Inferior parietal cortex (tissue), 1 donor: ENCODE data around the gene PHACTR3.

Experiments used
- DNase-seq: peaks from one replicate; pipeline ENCODE4 v3.0.0-alpha.2; 2016; ENCODE audit errors: extremely low spot score

Gene PHACTR3

GRCh38 chr20:59574308-59574707 is 30.0 kb upstream of the PHACTR3 start:
- DNase-seq: no peak

DNA sequence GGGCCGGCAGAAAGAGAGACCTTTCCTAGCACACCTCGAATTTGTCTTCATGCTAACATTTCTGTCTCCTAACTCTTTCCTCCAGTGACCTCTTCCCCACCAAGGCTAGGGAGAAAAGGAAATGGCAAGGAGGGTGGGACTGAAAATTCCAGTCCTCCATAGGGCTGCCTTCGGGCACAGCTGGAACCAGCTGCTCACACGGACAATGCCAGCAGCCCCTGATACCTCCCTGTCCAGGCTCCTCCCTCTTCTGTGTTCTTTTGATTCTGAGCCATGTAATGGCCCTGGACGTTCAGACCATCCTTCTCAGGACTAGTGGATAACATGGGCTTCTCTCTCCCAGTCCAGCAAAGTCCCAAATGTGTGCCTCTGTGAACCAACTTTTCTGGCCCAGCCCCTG is 29.1 kb upstream of the PHACTR3 start:
- DNase-seq: no peak

DNA sequence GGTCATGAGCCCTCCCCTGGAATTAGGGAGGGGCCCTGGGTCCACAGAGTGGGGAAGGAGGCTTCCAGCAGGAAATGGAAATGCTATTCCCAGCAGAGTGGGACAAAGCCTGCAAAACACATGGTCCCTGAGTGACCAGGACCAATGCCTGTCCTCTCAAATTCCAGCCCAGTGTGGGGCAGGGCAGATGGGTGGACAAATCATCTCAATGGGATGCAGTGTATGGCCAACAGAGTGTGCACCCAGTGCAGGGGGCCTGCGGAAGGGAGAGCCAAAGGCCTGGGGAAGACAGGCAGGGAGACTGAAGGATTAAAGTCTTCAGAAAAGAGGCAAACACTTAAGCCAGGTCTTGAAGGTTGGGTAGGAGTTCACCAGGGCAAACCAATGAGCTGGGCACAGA is 28.7 kb upstream of the PHACTR3 start:
- no peak for DNase-seq

- no peak for DNase-seq
Observed at GRCh38 chr20:59576216-59576953, 28.0 kb upstream of the PHACTR3 start.

GRCh38 chr20:59577037-59577808 is 27.1 kb upstream of the PHACTR3 start:
- no peak for DNase-seq

- no peak for DNase-seq
Observed at GRCh38 chr20:59577809-59578435, 26.4 kb upstream of the PHACTR3 start.

DNA sequence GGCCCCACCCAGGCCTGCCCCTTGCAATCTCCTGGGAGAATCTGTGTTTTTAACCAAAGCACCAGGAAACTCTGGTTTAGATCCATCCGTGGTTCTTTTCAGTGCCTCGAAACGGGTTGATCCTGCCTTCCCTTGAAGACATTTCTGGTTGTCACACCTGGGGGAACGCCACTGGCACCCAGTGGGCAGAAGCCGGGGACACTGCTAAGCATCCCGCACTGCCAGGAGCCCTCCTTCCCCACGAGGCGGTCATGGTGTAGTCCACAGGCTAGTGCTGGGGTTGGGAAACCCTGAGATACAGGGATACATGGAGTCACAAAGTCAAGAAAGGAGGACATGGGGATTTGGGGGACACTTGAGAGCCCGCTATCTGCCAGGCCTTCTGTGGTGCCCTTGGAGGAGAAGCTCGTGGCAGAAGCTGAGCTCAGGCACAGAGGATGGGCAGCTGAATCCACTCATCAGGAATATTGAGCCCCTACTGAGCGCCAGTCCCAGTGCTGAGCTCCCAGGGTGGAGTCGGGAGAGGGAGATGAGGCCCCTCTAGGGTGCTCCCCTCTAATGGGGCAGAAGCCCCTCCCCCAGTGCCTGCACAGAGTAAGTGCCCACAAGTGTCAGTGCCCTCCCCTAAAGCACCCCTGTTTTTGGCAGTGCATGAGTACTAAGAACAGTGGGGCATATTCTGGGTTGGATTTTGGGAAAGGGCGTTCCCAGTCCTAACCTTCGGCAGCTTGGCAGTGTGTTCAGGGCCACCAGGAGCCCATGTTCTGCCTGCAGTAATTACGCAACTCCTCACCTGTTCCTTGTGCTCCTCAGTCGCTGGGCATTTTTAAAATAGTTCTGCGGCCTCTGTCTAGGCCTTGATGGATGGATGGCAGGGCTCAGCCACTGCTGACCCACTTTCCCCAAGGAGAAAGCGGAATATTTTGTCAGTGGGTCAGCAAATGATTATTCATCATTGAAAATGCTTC is 25.6 kb upstream of the PHACTR3 start:
- DNase-seq: no peak

DNA sequence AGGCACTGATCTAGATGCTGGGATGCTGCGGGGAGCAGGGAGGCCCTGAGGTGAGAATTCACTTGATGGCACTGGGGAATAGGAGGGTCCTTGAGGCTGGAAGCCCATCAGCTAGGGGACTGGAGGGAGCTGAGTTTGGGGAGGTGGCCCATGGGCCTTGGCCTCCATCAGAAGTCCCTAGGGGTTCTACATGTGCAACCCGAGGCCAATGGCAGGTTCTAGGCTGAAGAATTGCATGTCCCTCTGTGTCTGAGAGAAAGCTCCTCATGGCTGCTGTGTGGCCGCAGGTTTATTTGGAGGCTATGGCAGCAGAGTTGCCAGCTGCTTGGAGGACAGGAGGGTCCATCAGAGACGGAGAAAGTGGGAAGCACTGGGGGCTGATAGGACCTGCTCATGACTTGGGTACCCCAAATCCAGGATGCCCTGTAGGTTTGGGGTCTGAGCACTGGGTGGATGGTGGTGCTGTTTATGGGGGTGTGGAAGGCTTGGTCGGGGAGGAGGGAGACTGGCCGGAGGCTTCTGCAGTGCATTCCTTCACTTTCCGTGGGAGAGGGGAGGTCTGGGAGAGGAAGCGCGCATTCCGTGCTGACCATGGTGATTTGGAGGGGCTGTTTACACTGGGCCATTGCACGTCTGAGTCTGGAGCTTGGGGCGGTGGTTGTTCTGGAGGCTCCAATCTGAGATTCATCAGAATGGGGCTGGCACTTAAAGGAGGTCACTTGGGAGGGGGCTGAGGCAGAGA is 24.8 kb upstream of the PHACTR3 start:
- DNase-seq: no peak

GRCh38 chr20:59580146-59580946 is 24.0 kb upstream of the PHACTR3 start:
- no peak for DNase-seq

DNA sequence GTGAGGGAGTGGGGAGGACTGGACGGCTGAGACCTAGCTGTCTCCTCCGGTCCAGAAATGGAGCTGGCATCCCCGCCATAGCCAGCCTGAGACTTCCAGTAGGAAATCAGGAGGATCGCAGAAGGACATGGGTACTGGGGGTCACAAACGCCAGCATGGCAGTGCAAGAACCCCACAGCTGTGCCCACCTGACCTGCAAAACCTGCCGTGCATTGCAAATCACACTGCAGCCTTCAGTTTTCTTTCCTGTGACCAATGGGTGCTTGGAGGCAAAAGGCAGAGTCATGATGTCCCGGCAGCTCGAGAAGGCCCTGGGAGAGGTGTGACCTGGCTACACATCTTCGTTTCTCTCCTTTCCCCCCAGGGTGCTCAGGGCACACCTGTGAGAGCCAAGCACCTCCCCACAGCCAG is 23.3 kb upstream of the PHACTR3 start:
- DNase-seq: no peak

DNA sequence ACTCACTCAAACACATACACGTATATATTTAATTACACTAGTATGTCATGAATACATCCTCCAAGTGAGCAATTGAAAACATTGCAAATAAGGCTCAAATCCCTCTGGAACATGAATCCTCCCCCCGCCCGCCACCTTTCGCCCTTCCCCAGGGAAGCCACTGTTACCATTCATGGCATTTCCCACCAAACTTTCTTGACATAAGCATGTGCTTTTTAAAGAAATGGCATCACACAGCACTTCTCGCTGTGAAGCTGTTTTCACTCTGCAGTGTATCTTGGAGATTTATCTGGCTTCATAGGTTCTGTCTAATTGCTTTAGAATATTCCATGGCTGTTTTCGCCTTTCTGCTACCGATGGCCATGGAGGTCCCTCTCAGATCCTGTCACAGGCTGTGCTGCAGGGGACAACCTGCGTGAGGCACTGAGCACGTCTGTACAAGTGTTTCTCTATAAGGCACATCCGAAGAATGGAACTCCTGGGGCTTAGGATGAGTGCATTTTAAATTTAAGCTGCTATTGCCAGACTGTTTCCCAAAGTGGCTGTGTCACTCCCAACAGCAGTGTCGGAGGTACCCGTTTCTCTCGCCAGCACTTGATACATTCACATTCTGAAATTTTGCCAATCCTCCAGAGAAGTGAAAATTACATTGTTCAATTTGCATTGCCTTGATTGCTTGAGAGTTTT is 22.2 kb upstream of the PHACTR3 start:
- DNase-seq: no peak

GRCh38 chr20:59583428-59584277 is 20.7 kb upstream of the PHACTR3 start:
- no peak for DNase-seq

- no peak for DNase-seq
Observed at GRCh38 chr20:59584278-59584925, 19.9 kb upstream of the PHACTR3 start.

- no peak for DNase-seq
Observed at GRCh38 chr20:59585714-59586409, 18.5 kb upstream of the PHACTR3 start.

DNA sequence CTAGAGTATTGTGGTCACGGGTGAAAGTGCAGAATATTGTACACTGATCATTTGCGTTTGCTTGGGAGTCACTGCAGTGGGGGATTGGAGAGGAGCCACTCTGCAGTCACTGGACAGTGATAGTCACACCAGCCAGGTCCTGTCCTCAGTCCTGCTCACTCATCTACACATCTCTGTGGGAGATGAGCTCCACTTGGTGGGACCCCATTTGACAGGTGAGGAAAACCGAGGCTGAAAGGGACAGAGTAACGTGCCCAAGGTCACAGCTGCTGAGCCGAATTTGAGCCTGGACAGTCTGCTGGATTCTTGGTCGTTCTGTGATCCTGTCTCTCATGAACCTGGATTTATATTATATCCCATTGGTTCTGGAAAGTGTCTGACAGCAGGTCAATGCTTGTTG is 17.7 kb upstream of the PHACTR3 start:
- DNase-seq: no peak

DNA sequence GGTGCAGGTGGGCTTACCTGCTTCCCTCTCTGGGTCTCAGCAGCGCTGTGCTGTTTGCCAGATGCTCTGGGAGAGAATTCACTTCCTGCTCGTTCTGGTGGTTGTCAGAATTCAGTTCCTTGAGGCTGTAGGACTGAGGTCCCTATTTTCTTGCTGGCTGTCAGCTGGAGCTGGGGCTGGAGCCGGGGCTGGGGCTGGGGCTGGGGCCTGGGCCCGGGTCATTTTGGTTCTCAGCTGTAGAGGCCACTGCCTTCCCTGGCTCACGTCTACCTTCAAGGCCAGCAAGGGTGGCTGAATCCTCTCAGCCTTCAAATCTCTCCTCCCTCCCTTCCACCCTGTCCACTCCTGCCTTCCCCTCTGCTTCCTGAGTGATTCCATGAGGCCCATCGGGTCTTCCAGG is 16.8 kb upstream of the PHACTR3 start:
- DNase-seq: no peak

DNA sequence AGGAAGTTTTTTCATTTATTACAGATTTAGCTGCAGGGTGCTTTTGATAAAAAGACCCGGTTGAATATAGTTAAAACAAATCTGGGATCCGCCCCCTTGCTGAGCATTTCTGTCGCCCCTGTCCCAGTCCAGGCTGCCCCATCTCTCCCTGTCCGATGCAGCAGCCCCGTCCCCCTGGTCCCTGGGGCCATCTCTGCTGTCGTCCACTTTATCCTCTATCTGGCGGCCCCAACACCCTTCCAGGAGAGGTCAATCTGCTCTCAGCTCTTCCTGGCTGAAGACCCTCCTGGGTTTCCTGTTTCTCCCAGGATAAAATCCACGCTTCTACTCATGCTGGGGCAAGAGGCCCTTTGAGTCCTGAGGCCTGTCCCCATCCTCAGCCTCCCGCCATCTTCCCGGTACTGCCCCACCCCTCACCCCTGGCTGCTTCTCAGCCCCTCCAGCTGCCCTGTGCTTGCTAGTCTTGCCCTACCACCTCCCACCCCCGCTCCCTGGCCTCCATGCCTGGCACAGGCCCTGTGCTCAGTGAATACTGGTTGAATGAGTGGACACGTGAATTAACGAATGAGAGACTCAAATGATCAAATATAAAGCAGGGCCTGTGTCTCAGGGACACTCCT is 16.0 kb upstream of the PHACTR3 start:
- no peak for DNase-seq
